HEK293 (cell line): ENCODE results near the gene PDCD7.
A peak's percentile ranks its signal among the peaks of the same experiment; 100 is the strongest.

Experiments used
- GLIS2 ChIP-seq: fragments of 450-650 bp; formaldehyde crosslinking; IDR thresholded peaks from 2 replicates; pipeline ENCODE4 v1.5.1; 2016; ENCODE audit warnings: missing biosample characterization, missing genetic modification characterization
- IKZF3 ChIP-seq: fragments of 450-650 bp; IDR thresholded peaks from 2 replicates; pipeline ENCODE4 v1.5.0; 2018; ENCODE audit warnings: missing biosample characterization, mild to moderate bottlenecking, missing genetic modification characterization, moderate library complexity
- KLF8 ChIP-seq: fragments of 450-650 bp; formaldehyde crosslinking; IDR thresholded peaks from 2 replicates; pipeline ENCODE4 v1.5.1; 2016; ENCODE audit warnings: missing biosample characterization, missing genetic modification characterization
- OVOL3 ChIP-seq: fragments of 450-650 bp; formaldehyde crosslinking; IDR thresholded peaks from 2 replicates; pipeline ENCODE4 v1.5.1; 2016; ENCODE audit warnings: missing biosample characterization, missing genetic modification characterization
- SCRT1 ChIP-seq: fragments of 450-650 bp; formaldehyde crosslinking; IDR thresholded peaks from 2 replicates; pipeline ENCODE4 v1.5.1; 2016; ENCODE audit warnings: missing biosample characterization, missing genetic modification characterization, borderline replicate concordance
- TCF7L2 ChIP-seq: IDR thresholded peaks from 2 replicates; pipeline ENCODE4 v1.6.1; 2011; ENCODE audit warnings: low read depth, mild to moderate bottlenecking, inconsistent platforms, low read length, moderate library complexity, borderline replicate concordance
- YY1 ChIP-seq: fragments of 450-650 bp; formaldehyde crosslinking; IDR thresholded peaks from 2 replicates; pipeline ENCODE4 v1.5.1; 2018; ENCODE audit warnings: missing biosample characterization, missing genetic modification characterization
- YY2 ChIP-seq: fragments of 450-650 bp; formaldehyde crosslinking; IDR thresholded peaks from 2 replicates; pipeline ENCODE4 v1.5.1; 2016; ENCODE audit warnings: missing biosample characterization, missing genetic modification characterization
- ZBTB1 ChIP-seq: fragments of 450-650 bp; formaldehyde crosslinking; IDR thresholded peaks from 2 replicates; pipeline ENCODE4 v1.5.1; 2016; ENCODE audit warnings: missing biosample characterization, missing genetic modification characterization
- ZBTB17 ChIP-seq: fragments of 450-650 bp; formaldehyde crosslinking; IDR thresholded peaks from 2 replicates; pipeline ENCODE4 v1.5.1; 2016; ENCODE audit warnings: missing biosample characterization, missing genetic modification characterization
- ZFHX2 ChIP-seq: fragments of 450-650 bp; formaldehyde crosslinking; conservative IDR thresholded peaks from 2 replicates; pipeline ENCODE4 v1.5.1; 2016; ENCODE audit warnings: missing biosample characterization, missing genetic modification characterization
- ZFP69B ChIP-seq: fragments of 450-650 bp; formaldehyde crosslinking; IDR thresholded peaks from 2 replicates; pipeline ENCODE4 v1.5.1; 2016; ENCODE audit warnings: missing biosample characterization, missing genetic modification characterization
- ZNF133 ChIP-seq: fragments of 450-650 bp; formaldehyde crosslinking; IDR thresholded peaks from 2 replicates; pipeline ENCODE4 v1.5.1; 2016; ENCODE audit warnings: missing biosample characterization, missing genetic modification characterization
- ZNF221 ChIP-seq: fragments of 450-650 bp; formaldehyde crosslinking; IDR thresholded peaks from 2 replicates; pipeline ENCODE4 v1.5.1; 2017; ENCODE audit warnings: missing biosample characterization, missing genetic modification characterization, borderline replicate concordance
- ZNF341 ChIP-seq: fragments of 450-650 bp; formaldehyde crosslinking; IDR thresholded peaks from 2 replicates; pipeline ENCODE4; 2016; ENCODE audit warnings: low read depth, missing biosample characterization, missing genetic modification characterization
- ZNF423 ChIP-seq: fragments of 450-650 bp; formaldehyde crosslinking; IDR thresholded peaks from 2 replicates; pipeline ENCODE4 v1.5.1; 2016; ENCODE audit warnings: missing biosample characterization, missing genetic modification characterization
- ZNF426 ChIP-seq: fragments of 450-650 bp; formaldehyde crosslinking; IDR thresholded peaks from 2 replicates; pipeline ENCODE4 v1.5.1; 2017; ENCODE audit warnings: missing biosample characterization, missing genetic modification characterization, mild to moderate bottlenecking, inconsistent platforms, moderate library complexity
- ZNF529 ChIP-seq: fragments of 450-650 bp; formaldehyde crosslinking; IDR thresholded peaks from 2 replicates; pipeline ENCODE4 v1.5.1; 2017; ENCODE audit warnings: missing genetic modification characterization, missing biosample characterization; ENCODE audit not compliant: insufficient replicate concordance
- ZNF558 ChIP-seq: fragments of 450-650 bp; formaldehyde crosslinking; IDR thresholded peaks from 2 replicates; pipeline ENCODE4 v1.5.1; 2016; ENCODE audit warnings: missing biosample characterization, missing genetic modification characterization
- ZNF629 ChIP-seq: fragments of 450-650 bp; formaldehyde crosslinking; IDR thresholded peaks from 2 replicates; pipeline ENCODE4 v1.5.1; 2017; ENCODE audit warnings: missing biosample characterization, missing genetic modification characterization
- ZNF677 ChIP-seq: fragments of 450-650 bp; IDR thresholded peaks from 2 replicates; pipeline ENCODE4 v1.5.0; 2018; ENCODE audit warnings: missing biosample characterization, mild to moderate bottlenecking, missing genetic modification characterization, moderate library complexity
- ZNF791 ChIP-seq: fragments of 450-650 bp; formaldehyde crosslinking; IDR thresholded peaks from 2 replicates; pipeline ENCODE4 v1.5.1; 2016; ENCODE audit warnings: missing biosample characterization, missing genetic modification characterization
- ZXDB ChIP-seq: fragments of 450-650 bp; formaldehyde crosslinking; IDR thresholded peaks from 2 replicates; pipeline ENCODE4 v1.5.1; 2016; ENCODE audit warnings: missing biosample characterization, missing genetic modification characterization
- TF ChIP-seq, protein P1 (sequence below): fragments of 450-650 bp; formaldehyde crosslinking; IDR thresholded peaks from 2 replicates; pipeline ENCODE4 v1.5.1; 2016; ENCODE audit warnings: missing biosample characterization, missing genetic modification characterization
- TF ChIP-seq, protein P2 (sequence below): fragments of 450-650 bp; formaldehyde crosslinking; IDR thresholded peaks from 2 replicates; pipeline ENCODE4 v1.5.1; 2016; ENCODE audit warnings: missing biosample characterization, missing genetic modification characterization
- TF ChIP-seq, protein P3 (sequence below): fragments of 450-650 bp; formaldehyde crosslinking; IDR thresholded peaks from 2 replicates; pipeline ENCODE4; 2016; ENCODE audit warnings: missing biosample characterization, missing genetic modification characterization
- TF ChIP-seq, protein P4 (sequence below): fragments of 450-650 bp; formaldehyde crosslinking; IDR thresholded peaks from 2 replicates; pipeline ENCODE4 v1.5.1; 2017; ENCODE audit warnings: missing biosample characterization, missing genetic modification characterization
- TF ChIP-seq, protein P5 (sequence below): fragments of 450-650 bp; formaldehyde crosslinking; IDR thresholded peaks from 2 replicates; pipeline ENCODE4 v1.5.1; 2016; ENCODE audit warnings: missing biosample characterization, missing genetic modification characterization
- TF ChIP-seq, protein P6 (sequence below): fragments of 450-650 bp; formaldehyde crosslinking; IDR thresholded peaks from 2 replicates; pipeline ENCODE4 v1.5.1; 2016; ENCODE audit warnings: missing biosample characterization, missing genetic modification characterization
- TF ChIP-seq, protein P7 (sequence below): fragments of 450-650 bp; formaldehyde crosslinking; IDR thresholded peaks from 2 replicates; pipeline ENCODE4 v1.5.1; 2016; ENCODE audit warnings: missing biosample characterization, missing genetic modification characterization

The PDCD7 gene

DNA sequence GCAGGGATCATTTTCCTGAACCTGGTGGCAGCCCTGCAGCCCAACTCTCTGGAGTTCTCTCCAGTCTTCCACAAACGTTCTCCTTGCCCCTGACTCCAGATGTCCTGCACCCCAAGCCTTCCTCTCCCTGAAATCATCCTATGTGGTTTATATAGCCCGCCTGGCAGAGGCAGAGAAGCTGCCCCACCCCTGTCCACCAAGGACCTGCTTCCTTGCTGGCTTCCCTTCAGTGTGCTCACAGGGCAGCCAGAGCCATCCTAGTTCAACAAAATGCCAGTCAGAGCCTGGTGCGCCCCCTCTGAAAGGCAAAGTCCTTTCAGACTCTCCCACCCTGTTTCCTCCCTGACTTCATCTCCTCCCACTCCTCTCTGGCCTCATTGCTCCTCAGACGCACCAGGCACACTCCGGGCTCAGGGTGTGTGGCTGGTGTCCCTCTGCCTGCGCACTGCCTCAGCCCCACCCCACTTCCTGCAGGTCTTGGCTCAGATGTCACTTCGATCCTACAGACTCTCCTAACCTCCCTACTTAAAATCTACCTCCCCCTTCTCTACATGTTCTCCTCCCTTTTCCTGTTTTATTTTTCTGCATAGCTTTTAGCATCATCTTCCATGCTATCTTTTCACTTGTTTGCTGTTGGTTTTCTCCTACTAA, 51.2 kb downstream of the PDCD7 start (continued):
- TF ChIP-seq, protein P1, sequence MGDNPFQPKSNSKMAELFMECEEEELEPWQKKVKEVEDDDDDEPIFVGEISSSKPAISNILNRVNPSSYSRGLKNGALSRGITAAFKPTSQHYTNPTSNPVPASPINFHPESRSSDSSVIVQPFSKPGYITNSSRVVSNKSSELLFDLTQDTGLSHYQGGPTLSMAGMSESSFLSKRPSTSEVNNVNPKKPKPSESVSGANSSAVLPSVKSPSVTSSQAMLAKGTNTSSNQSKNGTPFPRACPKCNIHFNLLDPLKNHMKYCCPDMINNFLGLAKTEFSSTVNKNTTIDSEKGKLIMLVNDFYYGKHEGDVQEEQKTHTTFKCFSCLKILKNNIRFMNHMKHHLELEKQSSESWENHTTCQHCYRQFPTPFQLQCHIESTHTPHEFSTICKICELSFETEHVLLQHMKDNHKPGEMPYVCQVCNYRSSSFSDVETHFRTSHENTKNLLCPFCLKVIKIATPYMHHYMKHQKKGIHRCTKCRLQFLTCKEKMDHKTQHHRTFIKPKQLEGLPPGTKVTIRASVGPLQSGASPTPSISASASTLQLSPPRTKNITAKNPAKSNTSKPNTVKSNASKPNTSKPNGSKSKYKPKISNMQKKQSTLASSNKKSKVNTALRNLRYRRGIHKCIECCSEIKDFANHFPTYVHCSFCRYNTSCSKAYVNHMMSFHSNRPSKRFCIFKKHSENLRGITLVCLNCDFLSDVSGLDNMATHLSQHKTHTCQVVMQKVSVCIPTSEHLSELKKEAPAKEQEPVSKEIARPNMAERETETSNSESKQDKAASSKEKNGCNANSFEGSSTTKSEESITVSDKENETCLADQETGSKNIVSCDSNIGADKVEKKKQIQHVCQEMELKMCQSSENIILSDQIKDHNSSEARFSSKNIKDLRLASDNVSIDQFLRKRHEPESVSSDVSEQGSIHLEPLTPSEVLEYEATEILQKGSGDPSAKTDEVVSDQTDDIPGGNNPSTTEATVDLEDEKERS (tag by site-specific recombination): no peak
- no peak for TF ChIP-seq ZXDB (tag by site-specific recombination)
- TF ChIP-seq KLF8: no peak
- TF ChIP-seq ZNF558 (tag by site-specific recombination): no peak
- TF ChIP-seq, protein P2, sequence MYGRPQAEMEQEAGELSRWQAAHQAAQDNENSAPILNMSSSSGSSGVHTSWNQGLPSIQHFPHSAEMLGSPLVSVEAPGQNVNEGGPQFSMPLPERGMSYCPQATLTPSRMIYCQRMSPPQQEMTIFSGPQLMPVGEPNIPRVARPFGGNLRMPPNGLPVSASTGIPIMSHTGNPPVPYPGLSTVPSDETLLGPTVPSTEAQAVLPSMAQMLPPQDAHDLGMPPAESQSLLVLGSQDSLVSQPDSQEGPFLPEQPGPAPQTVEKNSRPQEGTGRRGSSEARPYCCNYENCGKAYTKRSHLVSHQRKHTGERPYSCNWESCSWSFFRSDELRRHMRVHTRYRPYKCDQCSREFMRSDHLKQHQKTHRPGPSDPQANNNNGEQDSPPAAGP: 0 out of 2 replicates have a peak, but pooled peaks have one; percentile 33
- no peak for TF ChIP-seq ZNF677 (tag by site-specific recombination)
- no peak for TF ChIP-seq ZFP69B (tag by site-specific recombination)
- no peak for TF ChIP-seq ZNF426 (tag by site-specific recombination)
- no peak for TF ChIP-seq GLIS2 (tag by site-specific recombination)
- TF ChIP-seq IKZF3: no peak
- TF ChIP-seq, protein P3, sequence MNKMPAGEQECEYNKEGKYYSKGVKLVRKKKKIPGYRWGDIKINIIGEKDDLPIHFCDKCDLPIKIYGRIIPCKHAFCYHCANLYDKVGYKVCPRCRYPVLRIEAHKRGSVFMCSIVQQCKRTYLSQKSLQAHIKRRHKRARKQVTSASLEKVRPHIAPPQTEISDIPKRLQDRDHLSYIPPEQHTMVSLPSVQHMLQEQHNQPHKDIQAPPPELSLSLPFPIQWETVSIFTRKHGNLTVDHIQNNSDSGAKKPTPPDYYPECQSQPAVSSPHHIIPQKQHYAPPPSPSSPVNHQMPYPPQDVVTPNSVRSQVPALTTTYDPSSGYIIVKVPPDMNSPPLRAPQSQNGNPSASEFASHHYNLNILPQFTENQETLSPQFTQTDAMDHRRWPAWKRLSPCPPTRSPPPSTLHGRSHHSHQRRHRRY: no peak
- TF ChIP-seq SCRT1 (tag by site-specific recombination): no peak
- no peak for TF ChIP-seq TCF7L2
- no peak for TF ChIP-seq ZNF791 (tag by site-specific recombination)
- TF ChIP-seq, protein P4, sequence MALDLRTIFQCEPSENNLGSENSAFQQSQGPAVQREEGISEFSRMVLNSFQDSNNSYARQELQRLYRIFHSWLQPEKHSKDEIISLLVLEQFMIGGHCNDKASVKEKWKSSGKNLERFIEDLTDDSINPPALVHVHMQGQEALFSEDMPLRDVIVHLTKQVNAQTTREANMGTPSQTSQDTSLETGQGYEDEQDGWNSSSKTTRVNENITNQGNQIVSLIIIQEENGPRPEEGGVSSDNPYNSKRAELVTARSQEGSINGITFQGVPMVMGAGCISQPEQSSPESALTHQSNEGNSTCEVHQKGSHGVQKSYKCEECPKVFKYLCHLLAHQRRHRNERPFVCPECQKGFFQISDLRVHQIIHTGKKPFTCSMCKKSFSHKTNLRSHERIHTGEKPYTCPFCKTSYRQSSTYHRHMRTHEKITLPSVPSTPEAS (tag by site-specific recombination): no peak
- TF ChIP-seq, protein P5, sequence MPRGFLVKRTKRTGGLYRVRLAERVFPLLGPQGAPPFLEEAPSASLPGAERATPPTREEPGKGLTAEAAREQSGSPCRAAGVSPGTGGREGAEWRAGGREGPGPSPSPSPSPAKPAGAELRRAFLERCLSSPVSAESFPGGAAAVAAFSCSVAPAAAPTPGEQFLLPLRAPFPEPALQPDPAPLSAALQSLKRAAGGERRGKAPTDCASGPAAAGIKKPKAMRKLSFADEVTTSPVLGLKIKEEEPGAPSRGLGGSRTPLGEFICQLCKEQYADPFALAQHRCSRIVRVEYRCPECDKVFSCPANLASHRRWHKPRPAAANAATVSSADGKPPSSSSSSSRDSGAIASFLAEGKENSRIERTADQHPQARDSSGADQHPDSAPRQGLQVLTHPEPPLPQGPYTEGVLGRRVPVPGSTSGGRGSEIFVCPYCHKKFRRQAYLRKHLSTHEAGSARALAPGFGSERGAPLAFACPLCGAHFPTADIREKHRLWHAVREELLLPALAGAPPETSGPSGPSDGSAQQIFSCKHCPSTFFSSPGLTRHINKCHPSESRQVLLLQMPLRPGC (tag by site-specific recombination): no peak
- TF ChIP-seq ZFHX2 (tag by site-specific recombination): peak; percentile 86
- no peak for TF ChIP-seq YY2 (tag by site-specific recombination)
- TF ChIP-seq ZNF133: no peak
- no peak for TF ChIP-seq ZNF629 (tag by site-specific recombination)
- peak; percentile 65 for TF ChIP-seq ZNF341
- TF ChIP-seq ZNF221 (tag by site-specific recombination): no peak
- TF ChIP-seq ZBTB1 (tag by site-specific recombination): no peak
- TF ChIP-seq OVOL3 (tag by site-specific recombination): no peak
- no peak for TF ChIP-seq YY1 (tag by site-specific recombination)
- TF ChIP-seq, protein P6, sequence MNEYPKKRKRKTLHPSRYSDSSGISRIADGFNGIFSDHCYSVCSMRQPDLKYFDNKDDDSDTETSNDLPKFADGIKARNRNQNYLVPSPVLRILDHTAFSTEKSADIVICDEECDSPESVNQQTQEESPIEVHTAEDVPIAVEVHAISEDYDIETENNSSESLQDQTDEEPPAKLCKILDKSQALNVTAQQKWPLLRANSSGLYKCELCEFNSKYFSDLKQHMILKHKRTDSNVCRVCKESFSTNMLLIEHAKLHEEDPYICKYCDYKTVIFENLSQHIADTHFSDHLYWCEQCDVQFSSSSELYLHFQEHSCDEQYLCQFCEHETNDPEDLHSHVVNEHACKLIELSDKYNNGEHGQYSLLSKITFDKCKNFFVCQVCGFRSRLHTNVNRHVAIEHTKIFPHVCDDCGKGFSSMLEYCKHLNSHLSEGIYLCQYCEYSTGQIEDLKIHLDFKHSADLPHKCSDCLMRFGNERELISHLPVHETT: no peak
- TF ChIP-seq ZNF423 (tag by site-specific recombination): no peak
- TF ChIP-seq ZBTB17 (tag by site-specific recombination): peak; percentile 91
- TF ChIP-seq ZNF529 (tag by site-specific recombination): no peak
- TF ChIP-seq, protein P7, sequence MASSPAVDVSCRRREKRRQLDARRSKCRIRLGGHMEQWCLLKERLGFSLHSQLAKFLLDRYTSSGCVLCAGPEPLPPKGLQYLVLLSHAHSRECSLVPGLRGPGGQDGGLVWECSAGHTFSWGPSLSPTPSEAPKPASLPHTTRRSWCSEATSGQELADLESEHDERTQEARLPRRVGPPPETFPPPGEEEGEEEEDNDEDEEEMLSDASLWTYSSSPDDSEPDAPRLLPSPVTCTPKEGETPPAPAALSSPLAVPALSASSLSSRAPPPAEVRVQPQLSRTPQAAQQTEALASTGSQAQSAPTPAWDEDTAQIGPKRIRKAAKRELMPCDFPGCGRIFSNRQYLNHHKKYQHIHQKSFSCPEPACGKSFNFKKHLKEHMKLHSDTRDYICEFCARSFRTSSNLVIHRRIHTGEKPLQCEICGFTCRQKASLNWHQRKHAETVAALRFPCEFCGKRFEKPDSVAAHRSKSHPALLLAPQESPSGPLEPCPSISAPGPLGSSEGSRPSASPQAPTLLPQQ (tag by site-specific recombination): no peak
